ENCODE data around the gene BGN.

DNA sequence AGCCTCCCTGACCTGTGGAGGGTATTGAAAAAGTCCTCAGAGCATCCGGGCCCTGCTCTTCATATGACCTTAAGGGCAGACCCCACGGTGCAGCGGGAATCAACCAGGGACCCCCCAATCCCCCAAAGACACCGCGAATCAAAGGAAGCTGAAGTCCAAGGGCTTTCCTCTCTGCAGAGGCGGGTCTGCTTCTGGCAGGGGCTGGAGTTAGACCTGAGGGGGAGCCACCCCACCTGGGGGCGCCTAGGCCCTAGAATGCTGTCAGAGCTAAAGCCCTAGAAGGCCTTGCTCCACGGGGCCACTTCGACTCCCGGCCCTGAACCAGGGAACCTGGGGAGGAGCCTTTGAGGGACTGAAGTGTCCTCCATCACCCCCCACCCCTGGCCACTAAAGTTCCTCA lies 21.7 kb upstream of the BGN start:
- no peak for TF ChIP-seq POLR2A (IDR thresholded peaks at IDR 0.05)
- TF ChIP-seq, protein P1, sequence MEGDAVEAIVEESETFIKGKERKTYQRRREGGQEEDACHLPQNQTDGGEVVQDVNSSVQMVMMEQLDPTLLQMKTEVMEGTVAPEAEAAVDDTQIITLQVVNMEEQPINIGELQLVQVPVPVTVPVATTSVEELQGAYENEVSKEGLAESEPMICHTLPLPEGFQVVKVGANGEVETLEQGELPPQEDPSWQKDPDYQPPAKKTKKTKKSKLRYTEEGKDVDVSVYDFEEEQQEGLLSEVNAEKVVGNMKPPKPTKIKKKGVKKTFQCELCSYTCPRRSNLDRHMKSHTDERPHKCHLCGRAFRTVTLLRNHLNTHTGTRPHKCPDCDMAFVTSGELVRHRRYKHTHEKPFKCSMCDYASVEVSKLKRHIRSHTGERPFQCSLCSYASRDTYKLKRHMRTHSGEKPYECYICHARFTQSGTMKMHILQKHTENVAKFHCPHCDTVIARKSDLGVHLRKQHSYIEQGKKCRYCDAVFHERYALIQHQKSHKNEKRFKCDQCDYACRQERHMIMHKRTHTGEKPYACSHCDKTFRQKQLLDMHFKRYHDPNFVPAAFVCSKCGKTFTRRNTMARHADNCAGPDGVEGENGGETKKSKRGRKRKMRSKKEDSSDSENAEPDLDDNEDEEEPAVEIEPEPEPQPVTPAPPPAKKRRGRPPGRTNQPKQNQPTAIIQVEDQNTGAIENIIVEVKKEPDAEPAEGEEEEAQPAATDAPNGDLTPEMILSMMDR (IDR thresholded peaks at IDR 0.05): no peak
